Neural crest cell (in vitro differentiated cells): ENCODE measurements around the gene RAI1. TPM values are rescaled to one million over a fixed set of nuclear protein-coding genes. Genes with fewer than 3 reads are reported as not detected.

ENCODE experiments used
- DNase-seq: peaks from one replicate; pipeline ENCODE4 v3.0.0; 2021; ENCODE audit warnings: low read depth, mixed read lengths, low spot score
- H3K27ac Mint-ChIP-seq: one replicate; pipeline ENCODE4 v1.8.0; 2021; ENCODE audit warnings: mild to moderate bottlenecking, mixed read lengths; ENCODE audit not compliant: unreplicated experiment
- H3K27me3 Mint-ChIP-seq: 2 replicates; pipeline ENCODE4 v1.8.0; 2021; ENCODE audit warnings: low read depth, mild to moderate bottlenecking, mixed read lengths
- H3K36me3 Mint-ChIP-seq: 2 replicates; pipeline ENCODE4 v1.8.0; 2021; ENCODE audit warnings: low read depth, mild to moderate bottlenecking, mixed read lengths
- H3K4me1 Mint-ChIP-seq: 2 replicates; pipeline ENCODE4 v1.8.0; 2021; ENCODE audit warnings: mixed read lengths
- H3K4me3 Mint-ChIP-seq: one replicate; pipeline ENCODE4 v1.8.0; 2021; ENCODE audit warnings: mild to moderate bottlenecking, mixed read lengths
- H3K9me3 Mint-ChIP-seq: 2 replicates; pipeline ENCODE4 v1.8.0; 2021; ENCODE audit warnings: mixed read lengths
- total RNA-seq: library from RNA; stranded (reverse); gene quantifications from 2 replicates; pipeline ENCODE4 v1.2.1, GENCODE V29; 2021
- TF ChIP-seq, protein P1 (sequence below): fragments of 200-600 bp; sonication (generic); conservative IDR thresholded peaks from 2 replicates; pipeline ENCODE4 v1.5.0; 2021; ENCODE audit warnings: antibody characterized with exemption, mild to moderate bottlenecking

Gene RAI1
- total RNA-seq, 1 donor from 2014 or later: 54.0 TPM

DNA sequence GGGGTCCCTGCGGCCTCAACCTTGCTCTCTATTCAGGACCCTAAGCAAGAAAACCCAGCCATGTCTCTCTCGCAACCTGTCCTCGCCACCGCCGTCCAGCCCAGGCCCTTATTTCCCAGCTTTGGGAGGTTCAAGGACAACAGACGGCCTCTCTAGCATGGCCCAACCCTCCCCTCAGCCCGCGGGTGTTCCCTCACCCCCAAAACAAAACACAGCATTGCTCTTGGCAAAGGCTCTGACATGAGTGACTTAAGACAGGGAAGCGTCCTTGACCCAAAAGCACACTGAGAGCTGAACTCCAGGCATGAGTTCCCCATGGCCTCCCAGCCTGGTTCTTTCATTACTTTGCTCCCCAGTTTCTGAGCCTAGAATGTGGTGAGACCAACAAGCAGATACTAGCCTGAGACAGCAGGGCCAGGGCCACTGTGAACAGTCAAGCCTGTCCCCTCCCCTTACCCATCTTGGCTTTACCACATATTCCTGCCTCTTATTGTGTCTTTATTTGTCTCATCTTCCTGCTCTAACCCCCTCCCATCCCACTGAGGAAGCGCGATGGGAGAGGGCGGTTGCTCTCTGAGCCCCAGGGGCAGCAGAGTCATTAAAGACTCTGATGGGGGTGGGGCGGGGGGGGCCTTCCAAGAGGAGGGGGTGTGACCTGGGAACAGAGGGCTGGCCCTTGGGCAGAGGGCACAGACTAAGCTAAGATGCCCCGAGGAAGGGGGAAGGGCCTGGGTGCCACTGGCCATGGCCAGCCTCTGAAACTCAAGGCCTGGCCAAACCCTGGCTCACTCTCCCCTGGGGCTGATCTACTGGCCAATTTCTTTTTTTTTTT lies 143.7 kb downstream of the RAI1 start:
- TF ChIP-seq, protein P1, sequence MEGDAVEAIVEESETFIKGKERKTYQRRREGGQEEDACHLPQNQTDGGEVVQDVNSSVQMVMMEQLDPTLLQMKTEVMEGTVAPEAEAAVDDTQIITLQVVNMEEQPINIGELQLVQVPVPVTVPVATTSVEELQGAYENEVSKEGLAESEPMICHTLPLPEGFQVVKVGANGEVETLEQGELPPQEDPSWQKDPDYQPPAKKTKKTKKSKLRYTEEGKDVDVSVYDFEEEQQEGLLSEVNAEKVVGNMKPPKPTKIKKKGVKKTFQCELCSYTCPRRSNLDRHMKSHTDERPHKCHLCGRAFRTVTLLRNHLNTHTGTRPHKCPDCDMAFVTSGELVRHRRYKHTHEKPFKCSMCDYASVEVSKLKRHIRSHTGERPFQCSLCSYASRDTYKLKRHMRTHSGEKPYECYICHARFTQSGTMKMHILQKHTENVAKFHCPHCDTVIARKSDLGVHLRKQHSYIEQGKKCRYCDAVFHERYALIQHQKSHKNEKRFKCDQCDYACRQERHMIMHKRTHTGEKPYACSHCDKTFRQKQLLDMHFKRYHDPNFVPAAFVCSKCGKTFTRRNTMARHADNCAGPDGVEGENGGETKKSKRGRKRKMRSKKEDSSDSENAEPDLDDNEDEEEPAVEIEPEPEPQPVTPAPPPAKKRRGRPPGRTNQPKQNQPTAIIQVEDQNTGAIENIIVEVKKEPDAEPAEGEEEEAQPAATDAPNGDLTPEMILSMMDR: no peak
- Mint-ChIP-seq H3K27ac (peak overlapping the region; percentile 97), H3K9me3 (no peaks in the 10 kb centered on the region), H3K4me1 (peaks cover 68% of the 10 kb centered on the region), H3K27me3 (peaks cover 2% of the 10 kb centered on the region), H3K4me3 (peak overlapping the region; percentile 84), H3K36me3 (peaks cover 2% of the 10 kb centered on the region)
- DNase-seq: no peak

DNA sequence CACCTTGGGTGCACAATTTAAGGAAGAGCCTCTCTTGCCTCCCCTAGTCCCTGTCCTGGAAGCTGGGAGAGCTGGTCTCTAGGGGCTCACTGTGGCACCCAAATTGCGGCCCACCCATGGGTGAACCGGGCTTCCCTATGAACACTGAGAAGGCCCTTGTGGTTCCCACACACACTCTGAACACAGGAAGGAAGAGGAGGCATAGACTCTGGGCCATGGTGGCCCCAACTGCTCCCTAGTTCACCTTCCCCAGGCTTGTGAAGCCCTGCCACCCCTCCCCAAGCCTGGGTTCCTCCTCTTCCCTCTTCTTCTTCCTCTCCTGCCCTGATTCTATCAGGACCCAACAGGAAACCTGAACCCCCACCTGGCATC lies 145.1 kb downstream of the RAI1 start:
- H3K4me1 Mint-ChIP-seq: peaks cover 72% of the 10 kb centered on the region
- H3K9me3 Mint-ChIP-seq: no peaks in the 10 kb centered on the region
- H3K27ac Mint-ChIP-seq: no peak overlapping the region
- TF ChIP-seq, protein P1: no peak
- peaks cover 2% of the 10 kb centered on the region for H3K36me3 Mint-ChIP-seq
- peaks cover 2% of the 10 kb centered on the region for H3K27me3 Mint-ChIP-seq
- peak overlapping the region; percentile 62 for H3K4me3 Mint-ChIP-seq
- no peak for DNase-seq

DNA sequence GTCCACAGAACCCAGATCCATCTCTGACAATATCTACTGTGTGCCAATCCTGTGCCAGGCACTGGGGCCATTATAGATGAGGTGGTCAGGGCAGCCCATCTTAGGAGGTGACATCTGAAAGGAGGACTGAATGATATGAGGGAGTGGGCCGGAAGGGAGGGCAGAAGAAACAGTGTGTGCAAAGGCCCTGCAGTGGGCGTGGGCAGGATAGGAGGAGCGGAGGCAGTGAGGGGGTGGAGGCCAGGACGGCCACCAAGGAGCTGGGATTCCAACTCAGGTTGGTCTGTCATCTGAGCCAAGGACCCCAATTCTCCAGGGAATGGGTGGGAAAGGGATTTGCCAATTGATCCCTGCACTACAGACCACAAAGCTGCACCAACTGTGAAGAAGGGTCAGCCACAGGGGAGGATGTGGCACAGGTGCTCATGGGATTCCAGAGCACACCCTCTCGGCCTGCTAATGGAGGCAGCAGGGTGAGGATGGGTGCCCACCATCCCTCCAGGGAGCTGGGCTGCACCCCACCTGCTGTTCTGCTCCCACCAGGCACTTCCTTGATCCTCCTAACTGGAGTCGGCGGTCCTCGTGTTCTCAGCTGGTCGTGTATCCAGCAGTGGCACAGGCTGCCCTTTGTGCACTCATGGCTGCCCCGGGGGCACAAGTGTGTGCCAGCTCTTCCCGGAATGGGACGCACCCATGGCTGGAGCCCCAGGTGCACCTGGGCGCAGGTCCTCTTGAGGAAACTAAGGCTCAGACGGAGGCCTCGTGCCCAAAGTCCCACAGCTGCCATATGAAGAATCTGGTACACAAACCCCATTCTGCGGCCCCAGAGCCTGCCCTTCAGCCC lies 145.9 kb downstream of the RAI1 start:
- TF ChIP-seq, protein P1: no peak
- Mint-ChIP-seq H3K9me3 (no peaks in the 10 kb centered on the region), H3K36me3 (peaks cover 2% of the 10 kb centered on the region), H3K4me1 (peaks cover 69% of the 10 kb centered on the region), H3K27ac (no peak overlapping the region), H3K27me3 (peaks cover 2% of the 10 kb centered on the region), H3K4me3 (peak overlapping the region; percentile 62)
- no peak for DNase-seq

DNA sequence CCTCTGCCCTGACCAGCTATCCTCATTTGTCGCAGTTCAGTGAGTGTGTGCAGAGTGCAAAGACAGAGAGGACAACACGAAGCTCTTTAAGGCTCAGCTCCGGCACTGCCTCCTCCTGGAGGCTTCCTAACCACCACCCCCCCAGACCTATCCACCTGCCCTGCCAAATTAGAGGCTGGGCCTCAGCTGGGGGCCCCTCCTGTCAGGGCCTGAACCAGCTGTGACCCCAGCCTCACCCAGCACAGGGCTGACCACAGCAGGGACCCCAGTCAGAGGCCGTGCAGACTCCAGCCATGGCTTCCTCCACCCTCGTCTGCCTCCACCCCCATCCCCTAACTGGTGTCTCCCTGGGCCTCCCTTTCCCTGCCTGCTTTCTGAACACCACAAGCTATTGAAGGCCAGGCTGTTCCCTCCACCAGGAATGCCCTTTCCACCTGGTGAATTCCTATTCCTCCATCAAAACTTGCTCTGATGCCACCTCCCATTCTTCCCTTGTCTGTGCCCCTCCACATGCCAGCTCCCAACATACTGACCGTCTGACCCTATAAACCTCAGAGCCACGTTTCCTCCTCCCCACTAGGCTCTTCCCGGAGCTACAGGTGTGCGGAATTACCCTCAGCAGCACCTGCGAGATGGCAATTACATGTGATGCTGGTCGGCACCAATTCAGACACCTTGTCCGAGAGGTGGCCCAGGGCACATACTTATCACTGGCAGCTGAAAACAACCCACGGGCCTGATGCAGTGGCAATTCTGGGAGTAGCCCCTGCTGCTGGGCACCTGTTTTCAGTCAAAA lies 146.8 kb downstream of the RAI1 start:
- Mint-ChIP-seq H3K4me1 (peaks cover 64% of the 10 kb centered on the region), H3K27ac (peak overlapping the region; percentile 89), H3K36me3 (peaks cover 2% of the 10 kb centered on the region), H3K9me3 (no peaks in the 10 kb centered on the region), H3K27me3 (peaks cover 2% of the 10 kb centered on the region), H3K4me3 (peak overlapping the region; percentile 31)
- no peak for DNase-seq
- TF ChIP-seq, protein P1: no peak

DNA sequence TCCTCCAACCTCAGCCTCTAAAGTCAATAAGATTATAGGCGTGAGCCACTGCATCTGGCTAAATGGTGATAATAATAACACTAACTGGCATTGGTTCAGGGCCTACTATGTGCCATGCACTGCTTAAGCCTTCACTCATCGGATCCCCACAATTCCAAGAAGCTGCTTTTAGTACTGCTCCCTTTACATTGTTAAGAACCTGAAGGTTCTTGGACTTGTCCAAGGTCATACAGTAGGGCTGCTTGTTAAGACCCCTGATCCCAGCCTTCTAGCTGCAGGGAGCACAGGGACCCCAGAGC lies 149.0 kb downstream of the RAI1 start:
- Mint-ChIP-seq H3K27me3 (no peaks in the 10 kb centered on the region), H3K36me3 (peaks cover 2% of the 10 kb centered on the region), H3K4me1 (peaks cover 64% of the 10 kb centered on the region), H3K9me3 (no peaks in the 10 kb centered on the region), H3K4me3 (peak overlapping the region; percentile 14), H3K27ac (no peak overlapping the region)
- no peak for DNase-seq
- TF ChIP-seq, protein P1: no peak
